K562 (cell line): ENCODE measurements around the gene SLC3A2. TPM values are rescaled to one million over a fixed set of nuclear protein-coding genes. Genes with fewer than 3 reads are reported as not detected.

ENCODE experiments used
- BRD4 ChIP-seq: fragments of 200-600 bp; sonication (generic); IDR thresholded peaks from 2 replicates; pipeline ENCODE4 v1.6.1; 2017; ENCODE audit warnings: inconsistent platforms
- CCNT2 ChIP-seq: IDR thresholded peaks from 2 replicates; pipeline ENCODE4 v1.6.1; 2011; ENCODE audit warnings: borderline replicate concordance, low read depth, mild to moderate bottlenecking, moderate library complexity, mixed read lengths, low read length; ENCODE audit not compliant: insufficient read length; ENCODE audit errors: extremely low read depth
- CREB3 ChIP-seq: fragments of 450-650 bp; conservative IDR thresholded peaks from 2 replicates; pipeline ENCODE4 v1.6.1; 2016; ENCODE audit warnings: missing genetic modification characterization, low read depth, mild to moderate bottlenecking, missing compliant biosample characterization, moderate library complexity
- ESRRA ChIP-seq: fragments of 450-650 bp; IDR thresholded peaks from 2 replicates; pipeline ENCODE4 v1.6.1; 2014; ENCODE audit warnings: low read depth, mild to moderate bottlenecking, moderate library complexity, borderline replicate concordance
- HCFC1 ChIP-seq: IDR thresholded peaks from 2 replicates; pipeline ENCODE4 v1.6.1; 2012; ENCODE audit warnings: low read depth, low read length, improper control_type of control experiment
- ILK ChIP-seq: fragments of 450-650 bp; IDR thresholded peaks from 2 replicates; pipeline ENCODE4 v1.6.1; 2016; ENCODE audit warnings: missing genetic modification characterization, low read depth, mild to moderate bottlenecking, missing compliant biosample characterization, moderate library complexity, borderline replicate concordance
- JUND ChIP-seq, 2 experiments: IDR thresholded peaks; 2 replicates in 1 of 2; 3 replicates in 1 of 2; pipeline ENCODE4 v1.6.1; 2011; ENCODE audit warnings: borderline replicate concordance in 2 of 2, low read depth in 2 of 2, low read length in 2 of 2, improper control_type of control experiment in 1 of 2, missing biosample characterization in 1 of 2, missing genetic modification characterization in 1 of 2, missing genetic modification reagents in 1 of 2
- KAT7 ChIP-seq: sonication (generic); formaldehyde crosslinking; IDR thresholded peaks from 2 replicates; pipeline ENCODE4 v1.8.0; 2022; ENCODE audit warnings: missing genetic modification reagents, mild to moderate bottlenecking, borderline replicate concordance
- KLF16 ChIP-seq: IDR thresholded peaks from 2 replicates; pipeline ENCODE4 v1.6.1; 2016; ENCODE audit warnings: antibody characterized with exemption
- NKRF ChIP-seq: fragments of 450-650 bp; IDR thresholded peaks from 2 replicates; pipeline ENCODE4 v1.6.1; 2016; ENCODE audit warnings: borderline replicate concordance
- NR2C2 ChIP-seq, 2 experiments: fragments of 200-800 bp in 1 of 2; sonication (Bioruptor generic) in 1 of 2; sonication (generic) in 1 of 2; formaldehyde crosslinking in 1 of 2; IDR thresholded peaks; 2 replicates each; pipeline versions ENCODE4 v1.6.1 to v1.8.0; 2016 to 2022; ENCODE audit warnings: mild to moderate bottlenecking in 1 of 2, missing compliant biosample characterization in 1 of 2, missing genetic modification characterization in 1 of 2, missing genetic modification reagents in 1 of 2
- SMAD1 ChIP-seq: fragments of 150-350 bp; IDR thresholded peaks from 2 replicates; pipeline ENCODE4 v1.6.1; 2014; ENCODE audit warnings: low read length, low read depth; ENCODE audit not compliant: partially characterized antibody
- STAT5A ChIP-seq: IDR thresholded peaks from 2 replicates; pipeline ENCODE4 v1.6.1; 2012; ENCODE audit warnings: low read length, inconsistent platforms, borderline replicate concordance
- TEAD4 ChIP-seq, 2 experiments: sonication (generic) in 1 of 2; formaldehyde crosslinking in 1 of 2; IDR thresholded peaks; 2 replicates each; pipeline versions ENCODE4 v1.6.1 to v1.8.0; 2012 to 2022; ENCODE audit warnings: borderline replicate concordance in 1 of 2, inconsistent platforms in 1 of 2, low read length in 1 of 2, mild to moderate bottlenecking in 1 of 2, missing genetic modification reagents in 1 of 2
- VEZF1 ChIP-seq: fragments of 200-800 bp; sonication (Bioruptor generic); IDR thresholded peaks from 2 replicates; pipeline ENCODE4 v1.6.1; 2017; ENCODE audit warnings: missing genetic modification characterization, missing compliant biosample characterization
- ZNF184 ChIP-seq: sonication (generic); formaldehyde crosslinking; IDR thresholded peaks from 2 replicates; pipeline ENCODE4 v1.5.0; 2020; ENCODE audit warnings: missing genetic modification reagents
- ZNF512 ChIP-seq: IDR thresholded peaks from 2 replicates; pipeline ENCODE4 v1.6.1; 2016; ENCODE audit warnings: missing genetic modification characterization, missing compliant biosample characterization
- ZNF77 ChIP-seq: fragments of 250-450 bp; sonication (Bioruptor Pico); IDR thresholded peaks from 2 replicates; pipeline ENCODE4 v1.5.0; 2020
- ZNF785 ChIP-seq: fragments of 250-450 bp; sonication (Bioruptor Pico); IDR thresholded peaks from 2 replicates; pipeline ENCODE4 v1.4.0; 2020; ENCODE audit warnings: mild to moderate bottlenecking
- polyA plus RNA-seq, 8 experiments: library from polyadenylated mRNA; depleted of rRNA in 4 of 8; stranded (reverse) in 5 of 8; unstranded in 3 of 8; fragments of >200 nt; fragmentation: Nextera tagmentation in 2 of 8; fragmentation: Illumina TruSeq in 1 of 8; extraction: Ambion mirVana in 2 of 8; extraction: Trizol in 1 of 8; gene quantifications; 2 replicates each; pipeline versions ENCODE4 v1.2.1 to v1.2.3, GENCODE V29; 2011 to 2014; ENCODE audit warnings: inconsistent platforms in 1 of 8, missing spikeins in 1 of 8
- total RNA-seq, 7 experiments: library from RNA; depleted of rRNA in 6 of 7; stranded (reverse); fragments of >200 nt in 6 of 7; fragmentation: Illumina TruSeq in 2 of 7; extraction: Trizol in 2 of 7; gene quantifications; 2 replicates each; pipeline versions ENCODE4 v1.2.1 to v1.2.3, GENCODE V29; 2011 to 2021; ENCODE audit warnings: low replicate concordance in 1 of 7

The SLC3A2 gene
- total and polyA plus RNA-seq, 9 of the 15 experiments (the other 6 are each of a cell fraction or from before 2014, with no cell fraction given): 20.0 to 296 (median 214) TPM

- no peak for TF ChIP-seq ZNF184 (CRISPR knock-in tag)
- TF ChIP-seq TEAD4 (IDR thresholded peaks at IDR 0.05; ENCODE audit: low read length): no peak
- no peak for TF ChIP-seq TEAD4 (CRISPR knock-in tag; IDR thresholded peaks at IDR 0.05; ENCODE audit: borderline replicate concordance)
- TF ChIP-seq ZNF785: no peak
- no peak for TF ChIP-seq STAT5A
- TF ChIP-seq KLF16: no peak
- no peak for TF ChIP-seq BRD4
- TF ChIP-seq ZNF512 (tag): no peak
- no peak; the same call in 1 of the 2 replicates for TF ChIP-seq VEZF1 (CRISPR knock-in tag)
- no peak for TF ChIP-seq CREB3
- peak; percentile 100 for TF ChIP-seq NKRF
- peak; percentile 63 for TF ChIP-seq CCNT2
- TF ChIP-seq ZNF77: no peak
- peak; percentile 78 for TF ChIP-seq SMAD1
- TF ChIP-seq ESRRA: no peak
- TF ChIP-seq JUND (IDR thresholded peaks at IDR 0.05; ENCODE audit: borderline replicate concordance, low read depth, low read length): peak; percentile 72
- peak; percentile 38; the same call in 1 of the 3 replicates for TF ChIP-seq JUND (tag; IDR thresholded peaks at IDR 0.05; ENCODE audit: borderline replicate concordance, low read depth, low read length)
- peak; percentile 90 for TF ChIP-seq HCFC1
- peak; percentile 80 for TF ChIP-seq NR2C2 (CRISPR knock-in tag; IDR thresholded peaks at IDR 0.05)
- TF ChIP-seq NR2C2 (tag; IDR thresholded peaks at IDR 0.05): peak; percentile 78
- TF ChIP-seq KAT7 (CRISPR knock-in tag): peak; percentile 95
- TF ChIP-seq ILK (tag): no peak
Measured at GRCh38 chr11:62839050-62839945, 41.4 kb upstream of the SLC3A2 start, which contains the start of gene WDR74 (continued).
